Measurements from ENCODE around the gene CREG1. TPM values are rescaled to one million over a fixed set of nuclear protein-coding genes. Genes with fewer than 3 reads are reported as not detected.

CREG1 gene
- total RNA-seq, 4 donors from 2014 or later = 154 to 191 (median 164) TPM

GRCh38 chr1:167594822-167595221 lies 41.3 kb upstream of the CREG1 start:
- no peaks in the 10 kb centered on the region for H3K9me3 ChIP-seq
- H3K4me1 ChIP-seq = peaks cover 0 to 3% (median 0%) of the 10 kb centered on the region in 4 donors
- H3K27me3 ChIP-seq = no peaks in the 10 kb centered on the region
- H3K27ac ChIP-seq = no peak overlapping the region
- no peaks in the 10 kb centered on the region for H3K36me3 ChIP-seq
- no peak overlapping the region for H3K4me3 ChIP-seq
- no peak for DNase-seq (ENCODE audit: low spot score in 2 of 2)
- WGBS, 2 donors = 57 to 61% methylated on average over 6 of the region's 6 CpGs
- TF ChIP-seq POLR2A (IDR thresholded peaks at IDR 0.05) (no peak), EP300 (IDR thresholded peaks at IDR 0.05) (no peak), CTCF (IDR thresholded peaks at IDR 0.05) (no peak)

DNA sequence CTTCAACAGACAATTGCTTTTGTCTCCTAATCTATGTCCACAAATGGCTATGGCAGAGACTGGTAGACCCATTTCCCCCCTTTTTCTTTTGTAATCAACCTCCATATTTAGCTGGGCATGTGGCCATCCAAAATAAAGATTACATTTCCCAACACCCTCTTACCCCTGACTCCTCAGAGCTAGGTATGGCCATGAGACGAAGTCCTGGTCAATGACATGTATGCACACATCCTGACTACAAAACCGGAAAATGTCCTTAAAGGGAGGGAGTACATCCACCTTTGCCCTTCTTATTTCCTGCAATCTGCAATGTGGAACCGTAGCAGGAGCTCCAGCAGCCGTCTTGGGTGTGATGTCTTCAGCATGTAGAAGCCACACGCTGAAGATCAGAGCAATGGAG lies 40.3 kb upstream of the CREG1 start:
- 62 to 77% methylated on average over 5 of the region's 5 CpGs for WGBS, 2 donors
- no peak for DNase-seq (ENCODE audit: low spot score in 2 of 2)
- Histone ChIP-seq H3K9me3 (no peaks in the 10 kb centered on the region), H3K27ac (no peak overlapping the region), H3K4me1 (no peaks in the 10 kb centered on the region), H3K4me3 (no peak overlapping the region), H3K27me3 (no peaks in the 10 kb centered on the region), H3K36me3 (no peaks in the 10 kb centered on the region)
- TF ChIP-seq EP300 (IDR thresholded peaks at IDR 0.05) (no peak), POLR2A (IDR thresholded peaks at IDR 0.05) (no peak), CTCF (IDR thresholded peaks at IDR 0.05) (no peak)

DNA sequence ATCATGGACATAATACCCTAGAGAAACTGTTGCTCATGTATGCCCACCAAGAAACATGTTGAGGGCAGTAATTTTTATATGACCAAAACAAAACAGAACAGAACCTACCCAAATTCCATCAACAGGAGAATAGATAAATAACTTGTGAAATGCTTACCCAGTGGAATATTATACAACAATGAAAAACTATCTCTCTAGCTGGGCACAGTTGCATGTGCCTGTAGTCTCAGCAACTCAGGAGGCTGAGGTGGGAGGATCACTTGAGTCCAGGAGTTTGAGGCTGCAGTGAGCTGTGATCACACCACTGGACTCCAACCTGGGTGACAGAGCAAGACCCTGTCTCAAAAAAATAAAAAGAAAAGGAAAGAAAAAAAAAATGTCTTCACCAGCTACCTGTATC lies 38.9 kb upstream of the CREG1 start:
- no peaks in the 10 kb centered on the region for H3K9me3 ChIP-seq
- DNase-seq (ENCODE audit: low spot score in 2 of 2) = no peak
- no peaks in the 10 kb centered on the region for H3K27me3 ChIP-seq
- no peak overlapping the region for H3K4me3 ChIP-seq
- no peaks in the 10 kb centered on the region for H3K36me3 ChIP-seq
- H3K27ac ChIP-seq = no peak overlapping the region
- no peaks in the 10 kb centered on the region for H3K4me1 ChIP-seq
- TF ChIP-seq EP300 (IDR thresholded peaks at IDR 0.05) (no peak), POLR2A (IDR thresholded peaks at IDR 0.05) (no peak), CTCF (IDR thresholded peaks at IDR 0.05) (no peak)

- Histone ChIP-seq H3K27me3 (no peaks in the 10 kb centered on the region), H3K4me1 (no peaks in the 10 kb centered on the region), H3K27ac (no peak overlapping the region), H3K9me3 (no peaks in the 10 kb centered on the region), H3K36me3 (no peaks in the 10 kb centered on the region), H3K4me3 (no peak overlapping the region)
- no peak for TF ChIP-seq POLR2A (IDR thresholded peaks at IDR 0.05)
- no peak for TF ChIP-seq EP300 (IDR thresholded peaks at IDR 0.05)
- TF ChIP-seq CTCF (IDR thresholded peaks at IDR 0.05) = no peak
- 70 to 90% methylated on average over 2 of the region's 2 CpGs for WGBS, 2 donors
- DNase-seq (ENCODE audit: low spot score in 2 of 2) = no peak
These were observed 34.8 kb upstream of the CREG1 start for GRCh38 chr1:167588361-167588760.

- Histone ChIP-seq H3K36me3 (no peaks in the 10 kb centered on the region), H3K27me3 (no peaks in the 10 kb centered on the region), H3K4me1 (no peaks in the 10 kb centered on the region), H3K27ac (no peak overlapping the region), H3K9me3 (no peaks in the 10 kb centered on the region), H3K4me3 (no peak overlapping the region)
- DNase-seq (ENCODE audit: low spot score in 2 of 2) = no peak
- WGBS, 2 donors = 80 to 86% methylated on average over 1 of the region's 1 CpG
- TF ChIP-seq CTCF (IDR thresholded peaks at IDR 0.05) (no peak), EP300 (IDR thresholded peaks at IDR 0.05) (no peak), POLR2A (IDR thresholded peaks at IDR 0.05) (no peak)
These were observed 34.3 kb upstream of the CREG1 start for GRCh38 chr1:167587872-167588271.
